H9 (cell line): Measurements from ENCODE around the gene DIAPH2. TPM values are rescaled to one million over a fixed set of nuclear protein-coding genes. Genes with fewer than 3 reads are reported as not detected.
A peak's percentile ranks its signal among the peaks of the same experiment; 100 is the strongest.

Experiments used
- DNase-seq: peaks from one replicate; pipeline ENCODE4 v3.0.0-alpha.2; 2017
- H2AFZ ChIP-seq: one replicate; pipeline ENCODE4 v1.6.1; 2013; ENCODE audit warnings: mild to moderate bottlenecking, low read length, control low read depth, moderate library complexity
- H2AK5ac ChIP-seq: 2 replicates; pipeline ENCODE4 v1.6.1; 2013; ENCODE audit warnings: low read length, control low read depth, mixed read lengths; ENCODE audit not compliant: insufficient read length
- H2BK120ac ChIP-seq: one replicate; pipeline ENCODE4 v1.6.1; 2013; ENCODE audit warnings: low read depth, mild to moderate bottlenecking, low read length, control low read depth, inconsistent platforms; ENCODE audit not compliant: poor library complexity, severe bottlenecking
- H2BK12ac ChIP-seq: 2 replicates; pipeline ENCODE4 v1.6.1; 2013; ENCODE audit warnings: low read length, control low read depth, mixed read lengths, low read depth; ENCODE audit not compliant: insufficient read length
- H2BK15ac ChIP-seq: 2 replicates; pipeline ENCODE4 v1.6.1; 2013; ENCODE audit warnings: low read depth, low read length, control low read depth
- H2BK20ac ChIP-seq: one replicate; pipeline ENCODE4 v1.6.1; 2013; ENCODE audit warnings: low read depth, mild to moderate bottlenecking, low read length, control low read depth, inconsistent platforms; ENCODE audit not compliant: poor library complexity, severe bottlenecking
- H2BK5ac ChIP-seq: 2 replicates; pipeline ENCODE4 v1.6.1; 2013; ENCODE audit warnings: low read length, control low read depth, mixed read lengths; ENCODE audit not compliant: insufficient read length
- H3K14ac ChIP-seq: 2 replicates; pipeline ENCODE4 v1.6.1; 2013; ENCODE audit warnings: low read length, control low read depth; ENCODE audit not compliant: insufficient read depth
- H3K18ac ChIP-seq: 2 replicates; pipeline ENCODE4 v1.6.1; 2013; ENCODE audit warnings: low read depth, mild to moderate bottlenecking, mixed read lengths, low read length, control low read depth; ENCODE audit not compliant: insufficient read length
- H3K23ac ChIP-seq: 2 replicates; pipeline ENCODE4 v1.6.1; 2013; ENCODE audit warnings: low read length, control low read depth, mixed read lengths, low read depth; ENCODE audit not compliant: insufficient read length
- H3K23me2 ChIP-seq: 2 replicates; pipeline ENCODE4 v1.6.1; 2013; ENCODE audit warnings: low read depth, mild to moderate bottlenecking, mixed read lengths, low read length, control low read depth; ENCODE audit not compliant: insufficient read length, poor library complexity, severe bottlenecking
- H3K27ac ChIP-seq: 2 replicates; pipeline ENCODE4 v1.5.1; 2013; ENCODE audit warnings: low read length, control low read depth, mixed read lengths, low read depth; ENCODE audit not compliant: insufficient read length
- H3K27me3 ChIP-seq: 2 replicates; pipeline ENCODE4 v1.6.1; 2013; ENCODE audit warnings: low read length, control low read depth, inconsistent platforms; ENCODE audit not compliant: insufficient read depth
- H3K4ac ChIP-seq: 2 replicates; pipeline ENCODE4 v1.6.1; 2013; ENCODE audit warnings: low read depth, mild to moderate bottlenecking, control low read depth, inconsistent platforms, low read length, moderate library complexity
- H3K4me1 ChIP-seq: 2 replicates; pipeline ENCODE4 v1.6.1; 2013; ENCODE audit warnings: low read length, control low read depth, inconsistent platforms; ENCODE audit not compliant: insufficient read depth
- H3K4me2 ChIP-seq: 2 replicates; pipeline ENCODE4 v1.6.1; 2013; ENCODE audit warnings: low read length, control low read depth, mixed read lengths; ENCODE audit not compliant: insufficient read length, insufficient read depth
- H3K56ac ChIP-seq: 2 replicates; pipeline ENCODE4 v1.6.1; 2013; ENCODE audit warnings: low read depth, mild to moderate bottlenecking, mixed read lengths, low read length, control low read depth; ENCODE audit not compliant: insufficient read length
- H3K79me1 ChIP-seq: 2 replicates; pipeline ENCODE4 v1.6.1; 2013; ENCODE audit warnings: low read depth, mild to moderate bottlenecking, moderate library complexity, low read length, control low read depth, inconsistent platforms; ENCODE audit not compliant: insufficient read depth, poor library complexity, severe bottlenecking
- H3K79me2 ChIP-seq: 2 replicates; pipeline ENCODE4 v1.6.1; 2013; ENCODE audit warnings: low read length, control low read depth, inconsistent platforms; ENCODE audit not compliant: insufficient read depth
- H3K9ac ChIP-seq: 2 replicates; pipeline ENCODE4 v1.6.1; 2013; ENCODE audit warnings: low read length, control low read depth, mixed read lengths; ENCODE audit not compliant: insufficient read length; ENCODE audit errors: extremely low read depth
- H3K9me3 ChIP-seq: one replicate; pipeline ENCODE4 v1.6.1; 2013; ENCODE audit warnings: low read depth, low read length, inconsistent platforms; ENCODE audit not compliant: control insufficient read depth
- H3T11ph ChIP-seq: one replicate; pipeline ENCODE4 v1.6.1; 2013; ENCODE audit warnings: mild to moderate bottlenecking, low read length, control low read depth, inconsistent platforms
- H4K20me1 ChIP-seq: one replicate; pipeline ENCODE4 v1.6.1; 2013; ENCODE audit not compliant: control insufficient read depth, insufficient read length, insufficient read depth
- H4K5ac ChIP-seq: 2 replicates; pipeline ENCODE4 v1.6.1; 2013; ENCODE audit warnings: low read depth, mild to moderate bottlenecking, mixed read lengths, low read length, control low read depth; ENCODE audit not compliant: insufficient read length
- H4K8ac ChIP-seq: replicated peaks from 2 replicates; pipeline ENCODE4 v1.6.1; 2013; ENCODE audit warnings: low read length, control low read depth, mixed read lengths, low read depth; ENCODE audit not compliant: insufficient read length
- H4K91ac ChIP-seq: 2 replicates; pipeline ENCODE4 v1.6.1; 2013; ENCODE audit warnings: low read depth, mild to moderate bottlenecking, moderate library complexity, mixed read lengths, low read length, control low read depth; ENCODE audit not compliant: insufficient read length
- H3K27ac Mint-ChIP-seq, 3 experiments: 2 replicates in 2 of 3; 3 replicates in 1 of 3; pipeline ENCODE4 v1.8.0; 2020 to 2021; ENCODE audit warnings: mixed read lengths in 3 of 3, mild to moderate bottlenecking in 1 of 3, moderate library complexity in 1 of 3
- H3K27me3 Mint-ChIP-seq: 2 replicates; pipeline ENCODE4 v1.8.0; 2021; ENCODE audit warnings: low read depth, mild to moderate bottlenecking, moderate library complexity, mixed read lengths
- H3K36me3 Mint-ChIP-seq, 3 experiments: 2 replicates in 2 of 3; 3 replicates in 1 of 3; pipeline ENCODE4 v1.8.0; 2020 to 2021; ENCODE audit warnings: low read depth in 3 of 3, mixed read lengths in 3 of 3; ENCODE audit not compliant: insufficient read depth in 1 of 3
- H3K4me1 Mint-ChIP-seq, 2 experiments: 2 replicates each; pipeline ENCODE4 v1.8.0; 2020; ENCODE audit warnings: mixed read lengths in 2 of 2
- H3K4me3 Mint-ChIP-seq, 2 experiments: 2 replicates in 1 of 2; 3 replicates in 1 of 2; pipeline ENCODE4 v1.8.0; 2020 to 2021; ENCODE audit warnings: mild to moderate bottlenecking in 2 of 2, mixed read lengths in 2 of 2, moderate library complexity in 1 of 2
- H3K9me3 Mint-ChIP-seq, 2 experiments: 2 replicates in 1 of 2; 3 replicates in 1 of 2; pipeline ENCODE4 v1.8.0; 2020; ENCODE audit warnings: mild to moderate bottlenecking in 2 of 2, mixed read lengths in 2 of 2, moderate library complexity in 1 of 2
- WGBS: extraction: QIAGEN DNeasy Blood & Tissue Kit; methylation state at CpG from one replicate; pipeline ENCODE4 v1.1.7; 2013; ENCODE audit warnings: missing lambda C conversion rate, low lambda C conversion rate, mixed read lengths; ENCODE audit not compliant: insufficient read length; ENCODE audit errors: extremely low coverage; 5-methylcytosine and 5-hydroxymethylcytosine counted together
- total RNA-seq: library from RNA; stranded (reverse); gene quantifications from 2 replicates; pipeline ENCODE4 v1.2.1, GENCODE V29; 2021
- TF ChIP-seq, protein P1 (sequence below): fragments of 200-600 bp; sonication (generic); conservative IDR thresholded peaks from 3 replicates; pipeline ENCODE4 v1.8.0; 2021; ENCODE audit warnings: antibody characterized with exemption, mild to moderate bottlenecking

The DIAPH2 gene
- total RNA-seq, 1 experiment from 2014 or later: 45.4 TPM

GRCh38 chrX:97479106-97479890 lies 794.7 kb downstream of the DIAPH2 start:
- WGBS: no CpG with 5 or more reads among the region's 3 CpGs
- peaks cover 0 to 3% (median 0%) of the 10 kb centered on the region in 3 experiments; a peak in 2 of 7 replicates for H3K36me3 Mint-ChIP-seq
- no peak overlapping the region for H3K27ac ChIP-seq
- no peak overlapping the region for H3T11ph ChIP-seq
- TF ChIP-seq, protein P1, sequence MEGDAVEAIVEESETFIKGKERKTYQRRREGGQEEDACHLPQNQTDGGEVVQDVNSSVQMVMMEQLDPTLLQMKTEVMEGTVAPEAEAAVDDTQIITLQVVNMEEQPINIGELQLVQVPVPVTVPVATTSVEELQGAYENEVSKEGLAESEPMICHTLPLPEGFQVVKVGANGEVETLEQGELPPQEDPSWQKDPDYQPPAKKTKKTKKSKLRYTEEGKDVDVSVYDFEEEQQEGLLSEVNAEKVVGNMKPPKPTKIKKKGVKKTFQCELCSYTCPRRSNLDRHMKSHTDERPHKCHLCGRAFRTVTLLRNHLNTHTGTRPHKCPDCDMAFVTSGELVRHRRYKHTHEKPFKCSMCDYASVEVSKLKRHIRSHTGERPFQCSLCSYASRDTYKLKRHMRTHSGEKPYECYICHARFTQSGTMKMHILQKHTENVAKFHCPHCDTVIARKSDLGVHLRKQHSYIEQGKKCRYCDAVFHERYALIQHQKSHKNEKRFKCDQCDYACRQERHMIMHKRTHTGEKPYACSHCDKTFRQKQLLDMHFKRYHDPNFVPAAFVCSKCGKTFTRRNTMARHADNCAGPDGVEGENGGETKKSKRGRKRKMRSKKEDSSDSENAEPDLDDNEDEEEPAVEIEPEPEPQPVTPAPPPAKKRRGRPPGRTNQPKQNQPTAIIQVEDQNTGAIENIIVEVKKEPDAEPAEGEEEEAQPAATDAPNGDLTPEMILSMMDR: no peak
- no peak overlapping the region for H2BK20ac ChIP-seq
- H3K56ac ChIP-seq: no peak overlapping the region
- no peak overlapping the region for H2AFZ ChIP-seq
- no peak overlapping the region for H2BK5ac ChIP-seq
- H3K27me3 ChIP-seq: no peaks in the 10 kb centered on the region
- H3K4me1 Mint-ChIP-seq: peaks cover 43% of the 10 kb centered on the region in 2 experiments
- H3K4me1 ChIP-seq: peaks cover 6% of the 10 kb centered on the region; the same call in 1 of the 2 replicates
- no peak overlapping the region for H2BK15ac ChIP-seq
- no peaks in the 10 kb centered on the region for H4K20me1 ChIP-seq
- H3K4ac ChIP-seq: no peak overlapping the region
- no peak overlapping the region for H3K4me3 Mint-ChIP-seq
- peak overlapping the region in 1 of 3 experiments; percentile 7; a peak in 2 of 7 replicates for H3K27ac Mint-ChIP-seq
- no peak overlapping the region for H3K14ac ChIP-seq
- no peak overlapping the region for H3K23ac ChIP-seq
- no peak overlapping the region for H3K9ac ChIP-seq
- no peaks in the 10 kb centered on the region for H3K23me2 ChIP-seq
- no peak overlapping the region for H4K8ac ChIP-seq
- no peaks in the 10 kb centered on the region for H3K27me3 Mint-ChIP-seq
- no peak overlapping the region for H3K18ac ChIP-seq
- H2AK5ac ChIP-seq: no peak overlapping the region
- H4K91ac ChIP-seq: no peak overlapping the region
- no peak overlapping the region for H4K5ac ChIP-seq
- no peaks in the 10 kb centered on the region for H3K79me2 ChIP-seq
- no peak overlapping the region for H2BK12ac ChIP-seq
- DNase-seq: no peak
- H2BK120ac ChIP-seq: no peak overlapping the region
- no peak overlapping the region for H3K4me2 ChIP-seq
- H3K9me3 Mint-ChIP-seq: no peaks in the 10 kb centered on the region
- no peaks in the 10 kb centered on the region for H3K9me3 ChIP-seq
- no peaks in the 10 kb centered on the region for H3K79me1 ChIP-seq
